ENCODE measurements around the gene SEPTIN1. TPM values are rescaled to one million over a fixed set of nuclear protein-coding genes. Genes with fewer than 3 reads are reported as not detected.

Gene SEPTIN1
- total and polyA plus RNA-seq, 2 of the 13 experiments (the other 11 are each of a cell fraction or from before 2014, with no cell fraction given): 0.18 to 0.67 TPM

DNA sequence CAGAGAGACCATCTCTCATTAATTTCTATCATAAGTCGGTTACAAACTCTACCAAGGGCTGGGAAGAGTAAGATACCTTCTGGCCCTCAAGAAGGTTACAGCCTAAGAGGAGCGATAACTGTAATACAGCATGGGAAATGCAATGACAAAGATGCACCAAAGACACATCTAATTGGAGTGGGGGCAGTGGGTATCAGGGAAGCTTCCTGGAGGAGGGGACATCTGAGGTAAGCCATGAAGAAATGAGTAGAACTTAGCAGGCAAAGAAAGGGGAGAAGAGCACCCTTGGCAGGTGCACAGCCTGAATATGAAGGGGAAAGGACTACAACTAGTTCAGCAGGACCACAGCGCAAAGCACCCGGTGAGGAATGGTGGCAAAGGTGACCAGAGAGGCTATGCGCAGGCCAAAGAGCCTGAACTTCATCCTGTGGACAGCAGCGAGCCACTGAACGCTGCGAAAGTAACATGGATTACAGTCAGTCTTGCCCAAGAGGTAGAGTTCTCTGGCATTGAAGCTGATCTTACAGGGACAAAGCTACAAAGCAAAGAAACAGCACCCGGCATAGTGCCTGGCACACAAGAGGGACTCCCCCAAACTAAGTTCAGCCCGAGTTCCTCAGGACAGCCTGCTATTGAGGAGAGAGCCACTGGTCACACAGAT is 14.9 kb downstream of the SEPTIN1 start:
- ChIA-PET POLR2A (interaction anchor here (4.7 kb wide), 1 partner anchor 10 kb away, joined by 94 read pairs; the partner anchor contains the start of gene CD2BP2), CTCF (ENCODE audit: low intra/inter-chr PET ratio, low total read pairs) (no interaction called here)
- peaks cover 9 to 21% of the 10 kb centered on the region in 2 experiments; a peak in 3 of 5 replicates for H3K36me3 ChIP-seq (replicated peaks in 1 of 2; ENCODE audit: control insufficient read depth in 1 of 2, insufficient read depth in 2 of 2, low read length in 2 of 2)
- peaks cover 20% of the 10 kb centered on the region; the same call in 1 of the 2 replicates for H4K20me1 ChIP-seq (ENCODE audit: insufficient read depth, low read length)
- no TSS peak for BruUV-seq (replicated peaks)
- H3K79me2 ChIP-seq (ENCODE audit: insufficient read depth, low read length): peaks cover 41% of the 10 kb centered on the region
- no peaks in the 10 kb centered on the region for H3K9me3 ChIP-seq (ENCODE audit: low read length)
- H3K27me3 ChIP-seq (ENCODE audit: control insufficient read depth in 1 of 2, insufficient read depth in 2 of 2, low read length in 2 of 2): no peaks in the 10 kb centered on the region; a peak in 1 of 5 replicates
- peaks cover 40% of the 10 kb centered on the region for H3K4me1 ChIP-seq (ENCODE audit: insufficient read depth, low read length)
- H3K27ac ChIP-seq (ENCODE audit: extremely low read length, insufficient read depth, low read length): no peak overlapping the region
- H3K4me3 ChIP-seq (replicated peaks in 1 of 3; ENCODE audit: insufficient read depth in 1 of 3, low read depth in 2 of 3, low read length in 3 of 3): peak overlapping the region; percentile 80 to 90 (median 86)
- peak overlapping the region; percentile 75 for H3K9ac ChIP-seq (ENCODE audit: insufficient read depth, low read depth, low read length)
- H3K4me2 ChIP-seq (ENCODE audit: low read depth, low read length): peak overlapping the region; percentile 91
- FAIRE-seq (no peak), DNase-seq (ENCODE audit: low spot score) (no peak), ATAC-seq (no peak)
- WGBS (ENCODE audit: low lambda C conversion rate): 72% methylated on average over 9 of the region's 10 CpGs
- no peak overlapping the region for H2AFZ ChIP-seq (ENCODE audit: low read length)
- intact Hi-C loops (cut with micrococcal nuclease; ENCODE audit: unreplicated experiment) (no loop called here), in situ Hi-C loops (cut with HindIII; ENCODE audit: extremely low pct_ligation_motif_present, low pct_unique_long_range_greater_than_20kb) (no loop called here)
- TF ChIP-seq KDM6A (CRISPR knock-in tag; IDR thresholded peaks at IDR 0.05; ENCODE audit: low read depth) (no peak), ZNF101 (CRISPR knock-in tag; IDR thresholded peaks at IDR 0.05; ENCODE audit: borderline replicate concordance, low read depth) (no peak), ZNF343 (CRISPR knock-in tag; IDR thresholded peaks at IDR 0.05) (no peak), ARHGAP35 (CRISPR knock-in tag; IDR thresholded peaks at IDR 0.05; ENCODE audit: borderline replicate concordance) (no peak), ZFP36 (IDR thresholded peaks at IDR 0.05; ENCODE audit: borderline replicate concordance, low read depth, low read length, partially characterized antibody) (peak; percentile 50), ZC3H13 (CRISPR knock-in tag; IDR thresholded peaks at IDR 0.05) (peak; percentile 46; the same call in 1 of the 2 replicates), STAG1 (CRISPR knock-in tag; IDR thresholded peaks at IDR 0.05) (no peak), CHCHD3 (CRISPR knock-in tag; IDR thresholded peaks at IDR 0.05) (no peak), ELF4 (CRISPR knock-in tag; IDR thresholded peaks at IDR 0.05; ENCODE audit: borderline replicate concordance) (no peak), MYC (CRISPR knock-in tag; IDR thresholded peaks at IDR 0.05; ENCODE audit: borderline replicate concordance) (no peak), SAFB2 (CRISPR knock-in tag; IDR thresholded peaks at IDR 0.05; ENCODE audit: borderline replicate concordance, low read depth) (no peak), CBFB (CRISPR knock-in tag; IDR thresholded peaks at IDR 0.05) (no peak), ZNF484 (CRISPR knock-in tag; IDR thresholded peaks at IDR 0.05; ENCODE audit: borderline replicate concordance, low read depth) (no peak), RELA (CRISPR knock-in tag; IDR thresholded peaks at IDR 0.05) (no peak), FOSL2 (CRISPR knock-in tag; IDR thresholded peaks at IDR 0.05) (no peak)
- TF ChIP-seq, protein P1, sequence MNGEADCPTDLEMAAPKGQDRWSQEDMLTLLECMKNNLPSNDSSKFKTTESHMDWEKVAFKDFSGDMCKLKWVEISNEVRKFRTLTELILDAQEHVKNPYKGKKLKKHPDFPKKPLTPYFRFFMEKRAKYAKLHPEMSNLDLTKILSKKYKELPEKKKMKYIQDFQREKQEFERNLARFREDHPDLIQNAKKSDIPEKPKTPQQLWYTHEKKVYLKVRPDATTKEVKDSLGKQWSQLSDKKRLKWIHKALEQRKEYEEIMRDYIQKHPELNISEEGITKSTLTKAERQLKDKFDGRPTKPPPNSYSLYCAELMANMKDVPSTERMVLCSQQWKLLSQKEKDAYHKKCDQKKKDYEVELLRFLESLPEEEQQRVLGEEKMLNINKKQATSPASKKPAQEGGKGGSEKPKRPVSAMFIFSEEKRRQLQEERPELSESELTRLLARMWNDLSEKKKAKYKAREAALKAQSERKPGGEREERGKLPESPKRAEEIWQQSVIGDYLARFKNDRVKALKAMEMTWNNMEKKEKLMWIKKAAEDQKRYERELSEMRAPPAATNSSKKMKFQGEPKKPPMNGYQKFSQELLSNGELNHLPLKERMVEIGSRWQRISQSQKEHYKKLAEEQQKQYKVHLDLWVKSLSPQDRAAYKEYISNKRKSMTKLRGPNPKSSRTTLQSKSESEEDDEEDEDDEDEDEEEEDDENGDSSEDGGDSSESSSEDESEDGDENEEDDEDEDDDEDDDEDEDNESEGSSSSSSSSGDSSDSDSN (CRISPR knock-in tag; IDR thresholded peaks at IDR 0.05): 0 out of 2 replicates have a peak, but pooled peaks have one; percentile 23
- TF ChIP-seq, protein P2, sequence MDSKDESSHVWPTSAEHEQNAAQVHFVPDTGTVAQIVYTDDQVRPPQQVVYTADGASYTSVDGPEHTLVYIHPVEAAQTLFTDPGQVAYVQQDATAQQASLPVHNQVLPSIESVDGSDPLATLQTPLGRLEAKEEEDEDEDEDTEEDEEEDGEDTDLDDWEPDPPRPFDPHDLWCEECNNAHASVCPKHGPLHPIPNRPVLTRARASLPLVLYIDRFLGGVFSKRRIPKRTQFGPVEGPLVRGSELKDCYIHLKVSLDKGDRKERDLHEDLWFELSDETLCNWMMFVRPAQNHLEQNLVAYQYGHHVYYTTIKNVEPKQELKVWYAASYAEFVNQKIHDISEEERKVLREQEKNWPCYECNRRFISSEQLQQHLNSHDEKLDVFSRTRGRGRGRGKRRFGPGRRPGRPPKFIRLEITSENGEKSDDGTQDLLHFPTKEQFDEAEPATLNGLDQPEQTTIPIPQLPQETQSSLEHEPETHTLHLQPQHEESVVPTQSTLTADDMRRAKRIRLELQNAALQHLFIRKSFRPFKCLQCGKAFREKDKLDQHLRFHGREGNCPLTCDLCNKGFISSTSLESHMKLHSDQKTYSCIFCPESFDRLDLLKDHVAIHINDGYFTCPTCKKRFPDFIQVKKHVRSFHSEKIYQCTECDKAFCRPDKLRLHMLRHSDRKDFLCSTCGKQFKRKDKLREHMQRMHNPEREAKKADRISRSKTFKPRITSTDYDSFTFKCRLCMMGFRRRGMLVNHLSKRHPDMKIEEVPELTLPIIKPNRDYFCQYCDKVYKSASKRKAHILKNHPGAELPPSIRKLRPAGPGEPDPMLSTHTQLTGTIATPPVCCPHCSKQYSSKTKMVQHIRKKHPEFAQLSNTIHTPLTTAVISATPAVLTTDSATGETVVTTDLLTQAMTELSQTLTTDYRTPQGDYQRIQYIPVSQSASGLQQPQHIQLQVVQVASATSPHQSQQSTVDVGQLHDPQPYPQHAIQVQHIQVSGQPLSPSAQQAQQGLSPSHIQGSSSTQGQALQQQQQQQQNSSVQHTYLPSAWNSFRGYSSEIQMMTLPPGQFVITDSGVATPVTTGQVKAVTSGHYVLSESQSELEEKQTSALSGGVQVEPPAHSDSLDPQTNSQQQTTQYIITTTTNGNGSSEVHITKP (CRISPR knock-in tag; IDR thresholded peaks at IDR 0.05; ENCODE audit: low read depth): no peak
- TF ChIP-seq, protein P3, sequence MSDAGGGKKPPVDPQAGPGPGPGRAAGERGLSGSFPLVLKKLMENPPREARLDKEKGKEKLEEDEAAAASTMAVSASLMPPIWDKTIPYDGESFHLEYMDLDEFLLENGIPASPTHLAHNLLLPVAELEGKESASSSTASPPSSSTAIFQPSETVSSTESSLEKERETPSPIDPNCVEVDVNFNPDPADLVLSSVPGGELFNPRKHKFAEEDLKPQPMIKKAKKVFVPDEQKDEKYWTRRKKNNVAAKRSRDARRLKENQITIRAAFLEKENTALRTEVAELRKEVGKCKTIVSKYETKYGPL (CRISPR knock-in tag; IDR thresholded peaks at IDR 0.05): no peak
